ENCODE measurements around the gene AKR1B1.

DNA sequence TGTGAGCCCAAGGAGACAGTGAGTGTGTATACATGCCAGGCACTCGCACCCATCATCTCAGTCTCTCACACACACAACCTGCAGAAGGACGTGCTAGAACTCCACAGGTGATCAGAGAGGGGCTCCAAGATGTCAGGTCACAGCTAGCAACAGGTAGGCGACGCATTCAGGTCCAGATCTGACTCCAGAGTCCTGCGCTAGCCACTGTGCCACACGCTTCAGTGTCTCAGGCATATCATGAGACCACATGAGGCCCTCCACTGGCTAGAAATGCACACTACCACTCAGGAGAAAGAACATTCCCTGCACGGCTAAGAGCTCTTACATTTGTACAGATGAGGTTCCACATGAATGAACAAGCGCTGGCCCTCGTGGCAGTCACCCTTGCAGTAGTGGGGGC, 11.5 kb downstream of the AKR1B1 start:
- TF ChIP-seq POLR2A (IDR thresholded peaks at IDR 0.05): no peak
- TF ChIP-seq, protein P1, sequence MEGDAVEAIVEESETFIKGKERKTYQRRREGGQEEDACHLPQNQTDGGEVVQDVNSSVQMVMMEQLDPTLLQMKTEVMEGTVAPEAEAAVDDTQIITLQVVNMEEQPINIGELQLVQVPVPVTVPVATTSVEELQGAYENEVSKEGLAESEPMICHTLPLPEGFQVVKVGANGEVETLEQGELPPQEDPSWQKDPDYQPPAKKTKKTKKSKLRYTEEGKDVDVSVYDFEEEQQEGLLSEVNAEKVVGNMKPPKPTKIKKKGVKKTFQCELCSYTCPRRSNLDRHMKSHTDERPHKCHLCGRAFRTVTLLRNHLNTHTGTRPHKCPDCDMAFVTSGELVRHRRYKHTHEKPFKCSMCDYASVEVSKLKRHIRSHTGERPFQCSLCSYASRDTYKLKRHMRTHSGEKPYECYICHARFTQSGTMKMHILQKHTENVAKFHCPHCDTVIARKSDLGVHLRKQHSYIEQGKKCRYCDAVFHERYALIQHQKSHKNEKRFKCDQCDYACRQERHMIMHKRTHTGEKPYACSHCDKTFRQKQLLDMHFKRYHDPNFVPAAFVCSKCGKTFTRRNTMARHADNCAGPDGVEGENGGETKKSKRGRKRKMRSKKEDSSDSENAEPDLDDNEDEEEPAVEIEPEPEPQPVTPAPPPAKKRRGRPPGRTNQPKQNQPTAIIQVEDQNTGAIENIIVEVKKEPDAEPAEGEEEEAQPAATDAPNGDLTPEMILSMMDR (IDR thresholded peaks at IDR 0.05): no peak
